Stimulated activated memory B cell treated with anti-CD40 and anti-IgM and Interleukin-4, amounts not matched to agents 10 μg/mL and 1 μg/mL and 100 μg/mL, for 72 hours (primary cell): ENCODE measurements around the gene PLTP.
"Not testable (repeated sequence)": the region's sequence is repeated elsewhere in the genome, so short reads cannot be mapped to it uniquely, and the experiment has no call there.

ENCODE experiments used
- ATAC-seq: fragments of 150-1000 bp; cut with Tn5 transposase; 2 replicates; pipeline ENCODE4 v1.10.0; 2021
- H3K27ac Mint-ChIP-seq: one replicate; pipeline ENCODE4 v1.8.0; 2022; ENCODE audit warnings: mild to moderate bottlenecking, mixed read lengths
- H3K27me3 Mint-ChIP-seq: one replicate; pipeline ENCODE4 v1.8.0; 2022; ENCODE audit warnings: mixed read lengths
- H3K36me3 Mint-ChIP-seq: one replicate; pipeline ENCODE4 v1.8.0; 2022; ENCODE audit warnings: mixed read lengths
- H3K4me1 Mint-ChIP-seq: one replicate; pipeline ENCODE4 v1.8.0; 2022; ENCODE audit warnings: mixed read lengths
- H3K4me3 Mint-ChIP-seq: one replicate; pipeline ENCODE4 v1.8.0; 2022; ENCODE audit warnings: mild to moderate bottlenecking, moderate library complexity, mixed read lengths
- H3K9me3 Mint-ChIP-seq: one replicate; pipeline ENCODE4 v1.8.0; 2022; ENCODE audit warnings: mixed read lengths

PLTP gene, protein sequence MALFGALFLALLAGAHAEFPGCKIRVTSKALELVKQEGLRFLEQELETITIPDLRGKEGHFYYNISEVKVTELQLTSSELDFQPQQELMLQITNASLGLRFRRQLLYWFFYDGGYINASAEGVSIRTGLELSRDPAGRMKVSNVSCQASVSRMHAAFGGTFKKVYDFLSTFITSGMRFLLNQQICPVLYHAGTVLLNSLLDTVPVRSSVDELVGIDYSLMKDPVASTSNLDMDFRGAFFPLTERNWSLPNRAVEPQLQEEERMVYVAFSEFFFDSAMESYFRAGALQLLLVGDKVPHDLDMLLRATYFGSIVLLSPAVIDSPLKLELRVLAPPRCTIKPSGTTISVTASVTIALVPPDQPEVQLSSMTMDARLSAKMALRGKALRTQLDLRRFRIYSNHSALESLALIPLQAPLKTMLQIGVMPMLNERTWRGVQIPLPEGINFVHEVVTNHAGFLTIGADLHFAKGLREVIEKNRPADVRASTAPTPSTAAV

DNA sequence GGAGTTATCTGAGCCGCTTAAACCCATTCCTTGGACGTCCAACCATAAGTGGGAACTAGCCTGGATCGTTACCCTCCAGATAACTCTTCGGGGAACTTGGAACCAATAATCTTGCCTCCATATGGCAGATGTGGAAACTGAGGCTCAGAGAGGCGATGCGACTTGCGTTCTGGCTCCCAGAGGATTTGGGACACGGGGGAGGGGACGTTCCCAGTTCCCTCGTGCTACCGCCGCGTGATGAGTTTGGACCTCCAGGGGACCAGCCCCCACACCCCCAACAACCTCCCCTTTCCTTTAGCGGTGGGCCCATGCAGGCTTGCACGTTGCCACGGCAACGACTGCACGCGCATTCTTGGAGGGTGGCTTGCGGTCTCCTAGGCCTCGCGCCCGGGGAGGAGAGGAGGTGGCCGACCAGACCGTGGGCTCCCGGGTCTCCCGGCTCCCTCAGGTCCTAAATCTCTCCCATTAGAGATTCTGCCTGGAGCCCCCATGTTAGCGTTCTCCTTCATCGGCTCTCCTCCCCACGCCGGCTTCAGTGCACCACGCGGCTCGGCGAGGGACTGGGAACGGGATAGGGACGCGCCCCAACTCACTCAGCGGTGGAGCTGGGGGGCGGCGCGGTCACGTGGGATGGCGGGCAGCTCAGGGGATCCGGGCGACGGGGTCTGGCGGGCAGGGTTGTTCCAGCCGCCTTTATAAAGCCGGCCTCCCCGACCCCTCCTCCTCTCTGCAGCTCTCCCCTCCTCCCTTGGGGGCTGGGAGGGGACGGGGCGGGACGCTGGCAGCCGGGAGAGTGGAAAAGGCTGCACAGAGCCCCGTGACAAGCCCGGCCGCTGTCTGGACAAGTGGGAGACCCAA lies at the start of gene PLTP:
TSS of gene PLTP (minus strand) at position 670 of the 858 bp plus-strand sequence. CDS start 703 bp downstream, outside the sequence.
- no peaks in the 10 kb centered on the region for H3K36me3 Mint-ChIP-seq
- H3K27me3 Mint-ChIP-seq, result peaks cover 15% of the 10 kb centered on the region
- H3K9me3 Mint-ChIP-seq, result peaks cover 3% of the 10 kb centered on the region
- H3K27ac Mint-ChIP-seq, result peak within 1 kb of the TSS; percentile 61
- peak within 1 kb of the TSS; percentile 78 for H3K4me3 Mint-ChIP-seq
- H3K4me1 Mint-ChIP-seq, result peaks cover 34% of the 10 kb centered on the region
- ATAC-seq, result peak; percentile 27

DNA sequence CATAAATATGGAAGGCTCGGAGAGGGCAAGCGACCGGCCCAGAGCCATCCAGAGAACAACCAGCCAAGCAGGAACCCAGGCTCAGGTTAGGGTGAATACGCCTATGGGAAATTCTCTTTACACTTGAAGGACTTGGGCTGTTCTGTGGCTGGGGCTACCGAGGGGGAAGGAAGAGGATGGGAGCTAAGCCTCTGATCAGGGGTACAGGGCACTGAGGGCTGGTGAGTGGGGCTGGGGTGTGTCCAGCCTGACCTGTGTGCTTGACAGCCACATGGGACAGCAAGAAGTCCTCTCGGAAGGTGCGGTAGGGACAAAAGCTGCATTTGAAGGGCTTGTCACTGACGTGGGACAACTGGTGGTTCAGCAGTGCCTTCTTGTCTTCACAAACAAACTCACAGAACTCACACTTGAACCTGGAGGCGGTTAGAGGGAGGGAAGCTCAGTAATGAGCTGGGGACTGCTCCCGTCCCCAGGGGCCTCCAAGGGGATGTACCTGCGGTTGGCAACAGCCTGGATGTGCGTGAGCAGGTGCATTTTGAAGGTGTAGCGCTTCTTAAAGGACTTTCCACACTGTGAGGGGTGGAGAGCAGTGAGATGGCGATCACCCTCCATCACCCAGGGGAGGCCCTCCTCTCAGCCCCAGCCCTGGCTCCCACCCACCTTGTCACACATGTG lies 48.1 kb upstream of the PLTP start:
- Mint-ChIP-seq H3K4me1 (peaks cover 36% of the 10 kb centered on the region), H3K36me3 (peaks cover 64% of the 10 kb centered on the region), H3K4me3 (peak overlapping the region; percentile 9), H3K27me3 (no peaks in the 10 kb centered on the region), H3K27ac (peak overlapping the region; percentile 38), H3K9me3 (no peaks in the 10 kb centered on the region)
- peak; percentile 89 for ATAC-seq

DNA sequence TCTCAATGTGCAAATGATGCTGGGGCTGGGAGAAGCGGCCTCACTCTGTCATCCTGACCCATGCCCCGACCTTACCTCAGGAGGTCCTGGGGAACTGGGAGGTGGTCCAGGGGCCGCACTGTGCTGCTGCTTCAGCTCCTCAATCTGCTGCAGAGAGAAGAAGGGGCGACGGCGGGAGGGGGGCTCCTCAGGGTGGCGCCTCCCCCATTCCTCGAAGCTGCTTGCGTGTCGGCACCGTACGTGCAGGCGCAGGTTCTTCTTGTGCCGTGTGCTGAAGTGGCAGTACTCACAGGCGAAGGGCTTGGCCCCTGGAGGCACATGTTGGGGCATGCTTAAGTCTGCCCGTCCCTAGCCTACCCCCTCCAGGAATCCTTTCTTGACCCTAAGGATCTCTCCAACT lies 47.2 kb upstream of the PLTP start:
- H3K4me3 Mint-ChIP-seq, result no peak overlapping the region
- peaks cover 31% of the 10 kb centered on the region for H3K4me1 Mint-ChIP-seq
- ATAC-seq, result no peak
- H3K27me3 Mint-ChIP-seq, result no peaks in the 10 kb centered on the region
- no peaks in the 10 kb centered on the region for H3K9me3 Mint-ChIP-seq
- H3K27ac Mint-ChIP-seq, result no peak overlapping the region
- H3K36me3 Mint-ChIP-seq, result peaks cover 61% of the 10 kb centered on the region

DNA sequence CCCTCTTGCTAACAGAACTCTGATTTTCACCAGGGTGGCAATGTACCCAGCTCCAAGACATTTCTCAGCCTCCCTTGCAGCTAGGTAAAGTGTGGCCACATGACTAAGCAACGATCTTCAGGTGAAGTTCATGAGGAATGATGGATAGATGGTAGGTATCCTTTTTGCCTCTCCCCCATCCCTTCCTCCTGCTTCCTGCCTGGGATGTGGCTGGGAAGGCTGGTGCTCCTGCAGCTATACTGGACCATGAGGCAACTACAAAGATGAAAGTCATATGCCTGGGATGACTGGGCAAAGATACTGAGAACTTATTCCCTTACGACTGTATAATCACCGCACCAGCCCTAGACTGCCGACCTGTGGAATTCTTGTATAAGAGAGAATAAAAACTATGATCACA lies 46.6 kb upstream of the PLTP start:
- Mint-ChIP-seq H3K4me1 (peaks cover 25% of the 10 kb centered on the region), H3K9me3 (no peaks in the 10 kb centered on the region), H3K36me3 (peaks cover 66% of the 10 kb centered on the region), H3K27me3 (no peaks in the 10 kb centered on the region), H3K4me3 (no peak overlapping the region), H3K27ac (no peak overlapping the region)
- no peak for ATAC-seq

DNA sequence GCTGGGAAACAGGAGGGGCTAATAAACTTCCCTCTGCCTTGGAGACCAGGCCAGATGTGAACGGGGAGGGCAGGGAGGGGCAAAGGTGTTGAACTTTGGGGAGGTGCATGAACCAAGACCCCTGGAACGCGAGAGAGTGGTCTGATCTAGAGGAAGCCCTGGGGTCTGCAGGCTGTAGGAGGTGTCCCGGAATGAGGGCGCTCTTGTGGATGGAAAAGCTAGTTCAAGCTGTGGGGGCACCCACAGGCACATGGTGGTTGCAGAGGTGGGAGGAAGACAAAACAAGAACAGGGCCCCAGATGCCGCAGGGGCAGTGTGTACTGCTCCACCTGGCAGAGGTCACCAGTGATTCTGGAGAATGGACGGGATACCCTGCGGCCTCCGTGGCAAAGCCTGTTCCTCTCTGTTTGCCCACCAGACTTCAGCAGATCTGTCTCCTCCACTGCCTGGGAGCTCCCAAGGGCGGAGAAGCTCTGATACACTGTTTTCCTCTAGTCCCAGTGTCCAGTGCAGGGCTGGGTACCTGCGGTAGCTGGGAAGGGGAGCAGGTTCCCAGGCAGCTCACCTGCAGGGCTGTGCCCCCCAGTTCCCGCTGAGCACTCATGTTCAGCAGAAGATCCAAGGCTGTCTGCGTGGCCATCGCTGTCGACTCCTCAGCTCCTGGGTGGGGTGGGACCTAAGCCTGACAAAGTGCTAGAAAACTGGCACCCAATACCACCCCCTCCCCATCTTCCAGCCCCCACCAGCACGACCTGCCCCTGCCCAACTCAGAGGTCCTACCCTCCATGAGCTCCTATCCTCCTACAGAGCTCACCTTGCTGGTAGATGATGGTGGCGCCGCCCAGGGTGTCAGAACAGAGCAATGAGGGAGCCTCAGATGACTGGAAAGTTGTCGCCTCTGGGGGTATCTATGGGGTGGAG lies 45.3 kb upstream of the PLTP start:
- H3K27ac Mint-ChIP-seq, result no peak overlapping the region
- no peak overlapping the region for H3K4me3 Mint-ChIP-seq
- peaks cover 16% of the 10 kb centered on the region for H3K4me1 Mint-ChIP-seq
- H3K9me3 Mint-ChIP-seq, result no peaks in the 10 kb centered on the region
- no peak for ATAC-seq
- H3K27me3 Mint-ChIP-seq, result no peaks in the 10 kb centered on the region
- H3K36me3 Mint-ChIP-seq, result peaks cover 58% of the 10 kb centered on the region

DNA sequence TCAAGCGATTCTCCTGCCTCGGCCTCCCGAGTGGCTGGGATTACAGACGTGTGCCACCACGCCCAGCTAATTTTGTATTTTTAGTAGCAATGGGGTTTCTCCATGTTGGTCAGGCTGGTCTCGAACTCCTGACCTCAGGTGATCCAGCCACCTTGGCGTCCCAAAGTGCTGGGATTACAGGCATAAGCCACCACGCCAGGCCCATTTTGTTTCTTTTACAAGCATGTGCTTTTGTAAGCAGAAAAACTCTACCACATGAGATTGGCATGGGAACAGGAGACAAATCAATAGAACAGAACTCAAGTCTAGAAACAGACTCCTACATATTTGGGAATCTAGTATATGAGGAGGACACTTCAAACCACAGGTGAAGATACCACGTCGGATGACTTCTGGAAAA lies 44.4 kb upstream of the PLTP start:
- H3K27ac Mint-ChIP-seq, H3K9me3 Mint-ChIP-seq, H3K27me3 Mint-ChIP-seq, ATAC-seq, H3K4me3 Mint-ChIP-seq: not testable (repeated sequence)
- H3K36me3 Mint-ChIP-seq, result peaks cover 60% of the 10 kb centered on the region
- peaks cover 21% of the 10 kb centered on the region for H3K4me1 Mint-ChIP-seq

DNA sequence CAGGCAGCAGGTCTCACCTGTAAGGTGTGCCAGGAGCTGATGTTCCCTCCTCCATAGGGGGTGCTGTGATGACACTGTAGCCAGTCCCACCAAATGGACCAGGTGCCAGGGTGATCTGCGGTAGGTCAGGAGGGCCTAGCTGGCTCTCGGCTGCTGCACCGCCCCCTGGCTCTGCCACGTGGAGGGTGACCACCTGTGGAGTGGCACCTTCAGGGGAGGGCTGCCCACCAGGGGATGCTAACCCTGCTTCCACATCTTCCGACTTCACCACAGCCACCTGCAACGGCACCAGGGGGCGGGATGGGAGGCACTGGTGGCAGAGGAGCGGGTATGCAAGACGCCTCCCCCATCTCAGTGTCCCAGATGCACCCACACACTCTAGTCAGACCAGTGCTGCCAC lies 41.7 kb upstream of the PLTP start:
- H3K27me3 Mint-ChIP-seq, result no peaks in the 10 kb centered on the region
- H3K9me3 Mint-ChIP-seq, result no peaks in the 10 kb centered on the region
- no peak overlapping the region for H3K27ac Mint-ChIP-seq
- no peak for ATAC-seq
- H3K36me3 Mint-ChIP-seq, result peaks cover 52% of the 10 kb centered on the region
- H3K4me3 Mint-ChIP-seq, result no peak overlapping the region
- H3K4me1 Mint-ChIP-seq, result peaks cover 19% of the 10 kb centered on the region

DNA sequence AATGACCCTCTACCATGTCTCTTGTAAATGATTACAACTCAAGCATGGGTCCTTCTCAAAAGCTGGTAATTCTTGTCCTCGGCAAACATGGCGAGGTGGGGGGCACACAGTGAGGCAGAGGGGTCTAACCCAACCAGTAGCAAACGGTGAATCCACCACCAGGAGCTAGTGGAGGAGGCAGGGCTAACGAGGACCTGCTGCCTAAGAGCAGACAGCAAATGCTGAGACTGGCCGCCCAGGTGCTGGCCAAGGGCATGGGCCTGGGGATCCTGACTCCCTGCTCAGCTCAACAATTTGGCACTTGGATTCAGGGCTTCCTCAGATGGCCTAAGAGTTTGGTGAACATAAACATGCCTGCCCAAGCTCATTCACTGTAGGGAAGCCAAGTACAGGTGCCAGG lies 40.9 kb upstream of the PLTP start:
- Mint-ChIP-seq H3K4me1 (peaks cover 26% of the 10 kb centered on the region), H3K9me3 (no peaks in the 10 kb centered on the region), H3K36me3 (peaks cover 49% of the 10 kb centered on the region), H3K27me3 (no peaks in the 10 kb centered on the region), H3K4me3 (no peak overlapping the region), H3K27ac (no peak overlapping the region)
- no peak for ATAC-seq

DNA sequence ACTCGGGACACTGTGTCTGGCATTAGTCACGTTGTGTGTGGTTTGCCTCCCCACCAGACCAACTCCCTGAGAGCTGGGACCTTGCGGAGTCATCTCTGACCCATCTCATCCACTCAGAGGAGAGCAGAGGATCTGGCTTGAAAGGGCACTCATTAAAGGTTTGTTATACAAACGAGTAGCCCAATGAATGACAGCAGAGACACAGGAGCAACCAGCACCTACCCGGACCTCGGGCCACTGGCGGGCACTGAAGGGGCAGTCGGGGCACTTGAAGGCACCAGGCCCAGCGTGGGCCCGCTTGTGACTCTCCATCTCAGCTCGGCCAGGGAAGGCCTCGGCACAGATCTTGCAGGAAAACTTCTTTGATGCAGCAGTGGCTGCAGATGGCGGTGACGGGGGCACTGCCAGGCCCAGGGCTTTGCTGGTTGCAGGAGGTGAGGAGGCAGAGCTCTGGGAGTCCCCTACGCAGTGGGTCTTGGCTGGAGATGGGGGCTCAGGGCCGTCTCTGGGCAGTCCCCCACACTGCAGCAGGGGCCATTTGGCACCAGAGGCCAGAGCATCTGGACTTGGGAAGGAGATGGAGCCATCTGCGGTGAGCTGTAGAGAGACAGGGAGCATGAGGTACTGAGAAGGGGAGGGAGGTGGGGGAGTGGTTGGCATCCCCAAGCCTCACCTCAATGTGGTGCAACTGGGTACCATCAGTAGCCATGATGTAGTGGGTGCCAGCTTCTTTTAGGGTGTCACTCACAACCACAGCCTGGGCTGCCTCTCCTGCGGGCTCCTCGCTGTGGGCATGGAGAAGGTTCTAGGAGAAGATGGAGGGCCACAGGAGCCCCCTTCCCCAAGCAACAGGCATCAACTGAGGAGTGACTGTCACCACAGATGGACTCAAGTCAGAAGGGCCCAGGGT lies 40.2 kb upstream of the PLTP start:
- Mint-ChIP-seq H3K9me3 (no peaks in the 10 kb centered on the region), H3K27me3 (no peaks in the 10 kb centered on the region), H3K27ac (peak overlapping the region; percentile 35), H3K4me1 (peaks cover 28% of the 10 kb centered on the region), H3K36me3 (peaks cover 47% of the 10 kb centered on the region), H3K4me3 (no peak overlapping the region)
- ATAC-seq, result no peak

DNA sequence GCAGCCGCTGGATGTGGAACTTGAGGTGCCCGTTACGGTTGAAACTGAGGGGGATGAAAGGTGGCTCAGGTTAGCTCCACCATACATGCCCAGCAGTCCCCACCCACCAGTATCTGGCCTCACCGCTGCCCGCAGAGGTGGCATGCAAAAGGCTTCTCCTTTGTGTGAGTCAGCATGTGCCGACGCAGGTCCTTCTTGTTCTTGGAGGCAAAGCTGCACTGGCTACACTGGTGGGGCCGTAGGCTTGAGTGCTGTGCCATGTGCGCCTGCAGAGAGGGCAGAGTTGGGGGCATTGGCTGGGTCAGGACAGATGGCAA lies 38.3 kb upstream of the PLTP start:
- Mint-ChIP-seq H3K27ac (peak overlapping the region; percentile 78), H3K9me3 (no peaks in the 10 kb centered on the region), H3K4me3 (no peak overlapping the region), H3K27me3 (no peaks in the 10 kb centered on the region), H3K36me3 (peaks cover 55% of the 10 kb centered on the region), H3K4me1 (peaks cover 36% of the 10 kb centered on the region)
- no peak for ATAC-seq

DNA sequence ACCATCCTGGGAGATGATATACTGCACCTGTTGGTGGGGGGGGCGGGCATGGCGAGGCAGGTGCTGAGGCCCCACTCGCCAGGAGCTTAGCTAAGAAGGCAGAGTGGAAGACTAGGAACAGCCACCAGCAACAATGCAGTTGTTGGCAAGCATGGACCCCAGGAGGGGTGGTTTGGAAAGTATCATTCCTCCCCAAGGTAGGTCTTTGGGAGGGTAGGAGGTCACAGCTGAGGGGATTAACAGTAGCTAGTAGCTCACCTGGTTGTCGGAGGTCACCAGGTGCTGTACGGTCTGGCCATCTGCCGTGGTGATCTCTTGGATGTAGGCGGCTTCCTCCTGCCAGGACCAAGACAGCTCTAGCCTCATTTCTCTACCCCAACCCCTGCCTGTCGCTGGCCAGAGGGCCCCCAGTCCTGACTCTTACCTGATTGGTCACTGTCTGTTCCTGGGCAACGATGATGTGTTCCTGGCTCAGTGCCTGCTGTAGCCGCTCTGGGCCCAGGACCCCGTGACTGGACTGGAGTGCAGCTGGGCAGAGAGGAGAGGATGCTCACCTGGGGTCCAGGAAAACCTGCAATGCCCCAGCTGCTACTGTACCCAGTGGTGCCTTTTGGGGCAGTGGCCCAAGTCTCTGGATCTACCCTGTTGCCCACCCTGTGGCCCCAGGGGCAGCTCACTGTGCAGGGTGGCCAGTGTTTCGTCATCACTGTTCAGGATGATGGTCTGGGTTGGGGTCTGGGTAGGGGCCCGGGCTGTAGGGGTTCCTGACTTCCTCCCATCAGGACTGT lies 37.8 kb upstream of the PLTP start:
- peak overlapping the region; percentile 78 for H3K27ac Mint-ChIP-seq
- H3K27me3 Mint-ChIP-seq, result no peaks in the 10 kb centered on the region
- peaks cover 36% of the 10 kb centered on the region for H3K4me1 Mint-ChIP-seq
- ATAC-seq, result no peak
- H3K9me3 Mint-ChIP-seq, result no peaks in the 10 kb centered on the region
- peaks cover 60% of the 10 kb centered on the region for H3K36me3 Mint-ChIP-seq
- no peak overlapping the region for H3K4me3 Mint-ChIP-seq

DNA sequence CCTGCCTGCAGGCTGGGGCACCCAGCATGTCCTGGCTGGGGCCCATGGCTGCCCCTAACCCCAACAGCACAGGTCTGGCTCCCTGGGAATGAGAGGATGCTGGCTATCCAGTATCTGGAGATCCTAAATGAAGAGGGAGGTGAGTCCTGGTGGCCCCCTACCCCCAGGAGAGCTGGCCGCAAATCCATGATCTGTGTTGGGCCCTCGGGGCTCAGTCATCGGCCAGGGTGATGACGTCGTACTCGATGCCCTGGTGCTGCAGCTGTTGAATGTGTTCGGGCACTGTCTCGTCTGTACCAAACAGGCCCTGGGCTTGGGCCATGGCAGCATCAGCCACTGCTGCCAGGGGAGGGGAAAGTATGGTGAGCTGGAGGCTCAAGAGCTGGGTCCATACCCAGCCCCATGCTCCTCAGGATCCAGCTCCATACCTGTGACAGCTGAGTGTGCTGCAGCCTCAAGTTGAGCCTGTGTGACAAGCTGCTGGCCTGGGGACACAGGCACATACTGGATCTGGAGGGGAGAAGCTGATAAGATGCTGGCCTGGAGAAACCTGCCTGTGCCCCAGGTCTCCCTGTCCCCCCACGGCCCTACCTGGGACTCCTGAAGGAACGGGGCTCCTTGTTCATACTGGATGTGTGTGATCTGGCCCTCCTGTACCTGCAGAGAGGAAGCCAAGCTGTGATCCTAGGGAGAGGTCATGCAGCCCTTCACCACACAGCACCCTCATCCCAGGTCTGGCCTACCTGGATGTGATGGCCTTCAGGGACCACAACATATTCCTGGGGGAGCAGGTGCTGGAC lies 37.0 kb upstream of the PLTP start:
- H3K4me1 Mint-ChIP-seq, result peaks cover 36% of the 10 kb centered on the region
- peaks cover 66% of the 10 kb centered on the region for H3K36me3 Mint-ChIP-seq
- H3K27me3 Mint-ChIP-seq, result no peaks in the 10 kb centered on the region
- H3K27ac Mint-ChIP-seq, result peak overlapping the region; percentile 78
- no peak overlapping the region for H3K4me3 Mint-ChIP-seq
- ATAC-seq, result no peak
- no peaks in the 10 kb centered on the region for H3K9me3 Mint-ChIP-seq
